GM13976 (cell line): ENCODE data around the gene GAS2L3.

Experiments used
- DNase-seq: peaks from one replicate; pipeline ENCODE4 v3.0.0; 2012; ENCODE audit warnings: low spot score
- in situ Hi-C: fragments of 300-500 bp; cut with MboI; formaldehyde crosslinking; loops from one replicate; pipeline ENCODE4 v1.12.0; 2022; ENCODE audit warnings: low sequenced_read_pairs, mixed read lengths, inconsistent platforms; ENCODE audit not compliant: unreplicated experiment
- TF ChIP-seq, protein P1 (sequence below): IDR thresholded peaks from 2 replicates; pipeline ENCODE4 v1.5.1; 2012; ENCODE audit warnings: borderline replicate concordance, mild to moderate bottlenecking; ENCODE audit not compliant: insufficient read depth; ENCODE audit errors: extremely low read depth, missing control alignments, control extremely low read depth

GAS2L3 gene

GRCh38 chr12:100539202-100539601, 34.3 kb upstream of the GAS2L3 start:
- DNase-seq, result no peak
- TF ChIP-seq, protein P1, sequence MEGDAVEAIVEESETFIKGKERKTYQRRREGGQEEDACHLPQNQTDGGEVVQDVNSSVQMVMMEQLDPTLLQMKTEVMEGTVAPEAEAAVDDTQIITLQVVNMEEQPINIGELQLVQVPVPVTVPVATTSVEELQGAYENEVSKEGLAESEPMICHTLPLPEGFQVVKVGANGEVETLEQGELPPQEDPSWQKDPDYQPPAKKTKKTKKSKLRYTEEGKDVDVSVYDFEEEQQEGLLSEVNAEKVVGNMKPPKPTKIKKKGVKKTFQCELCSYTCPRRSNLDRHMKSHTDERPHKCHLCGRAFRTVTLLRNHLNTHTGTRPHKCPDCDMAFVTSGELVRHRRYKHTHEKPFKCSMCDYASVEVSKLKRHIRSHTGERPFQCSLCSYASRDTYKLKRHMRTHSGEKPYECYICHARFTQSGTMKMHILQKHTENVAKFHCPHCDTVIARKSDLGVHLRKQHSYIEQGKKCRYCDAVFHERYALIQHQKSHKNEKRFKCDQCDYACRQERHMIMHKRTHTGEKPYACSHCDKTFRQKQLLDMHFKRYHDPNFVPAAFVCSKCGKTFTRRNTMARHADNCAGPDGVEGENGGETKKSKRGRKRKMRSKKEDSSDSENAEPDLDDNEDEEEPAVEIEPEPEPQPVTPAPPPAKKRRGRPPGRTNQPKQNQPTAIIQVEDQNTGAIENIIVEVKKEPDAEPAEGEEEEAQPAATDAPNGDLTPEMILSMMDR, result no peak
- in situ Hi-C loops, result no loop called here

GRCh38 chr12:100544165-100544564, 29.3 kb upstream of the GAS2L3 start:
- in situ Hi-C loops, result no loop called here
- TF ChIP-seq, protein P1, result no peak
- DNase-seq, result no peak

DNA sequence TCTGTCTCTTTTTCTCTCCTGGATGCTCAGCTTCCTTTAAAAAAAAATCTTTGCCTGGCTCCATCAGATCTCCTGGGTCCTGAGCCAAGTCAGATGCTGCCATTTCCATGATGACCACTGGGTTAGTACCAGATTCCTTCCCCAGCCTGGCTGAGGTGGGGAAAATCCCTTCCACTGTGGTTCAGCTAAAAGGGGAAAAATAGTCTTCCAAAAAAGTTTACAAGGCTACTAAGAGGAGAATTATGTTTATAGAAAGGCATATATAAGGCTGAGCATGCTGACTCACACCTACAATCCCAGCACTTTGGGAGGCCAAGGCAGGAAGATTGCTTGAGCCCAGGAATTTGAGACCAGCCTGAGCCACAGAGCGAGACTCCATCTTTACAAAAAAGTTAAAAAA, 28.4 kb upstream of the GAS2L3 start:
- in situ Hi-C loops, result no loop called here
- TF ChIP-seq, protein P1, result no peak
- no peak for DNase-seq

- in situ Hi-C loops, result loop anchor here (25.0 kb wide), 1 partner anchor 317 kb away; no protein-coding TSS in a partner anchor
- DNase-seq, result no peak
- TF ChIP-seq, protein P1, result no peak
Observed at GRCh38 chr12:100553936-100554335, 19.5 kb upstream of the GAS2L3 start.

DNA sequence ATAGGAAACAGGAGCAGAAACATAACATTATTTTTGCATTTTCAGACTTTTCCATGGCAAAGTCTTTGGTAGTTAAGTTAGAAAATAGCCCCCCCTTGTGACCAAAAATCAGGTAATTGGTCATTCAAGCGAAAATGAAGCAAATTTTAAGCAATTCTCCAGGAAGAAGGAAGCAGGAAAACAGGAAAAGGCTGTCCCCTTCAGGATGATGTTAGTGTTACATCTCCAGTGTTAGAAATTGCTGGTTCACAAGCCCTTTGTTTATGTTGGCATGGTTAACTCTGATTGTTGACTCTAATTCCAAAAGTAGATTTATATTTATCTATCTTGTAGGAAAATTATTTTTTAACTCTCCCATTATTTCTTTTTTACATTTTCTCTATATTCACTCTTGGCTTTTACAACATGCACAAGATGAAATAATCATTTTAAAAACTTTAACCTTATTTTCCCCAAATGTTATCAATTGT, 18.8 kb upstream of the GAS2L3 start:
- TF ChIP-seq, protein P1, result peak; percentile 19

GRCh38 chr12:100555722-100556121, 17.8 kb upstream of the GAS2L3 start:
- in situ Hi-C loops, result loop anchor here (25.0 kb wide), 1 partner anchor 318 kb away; no protein-coding TSS in a partner anchor
- TF ChIP-seq, protein P1, result no peak
- DNase-seq, result no peak

More for the DNA sequence above, 18.8 kb upstream of the GAS2L3 start:
- peak; percentile 21 for DNase-seq
- in situ Hi-C loops, result loop anchor here (25.0 kb wide), 1 partner anchor 317 kb away; no protein-coding TSS in a partner anchor
